Stimulated activated CD8-positive, alpha-beta memory T cell treated with anti-CD3 and anti-CD28 coated beads, Interleukin-7, amount 100 ng/mL, for 1 hour (primary cell): Measurements from ENCODE around the gene CTRB1.
"Not testable (repeated sequence)": the region's sequence is repeated elsewhere in the genome, so short reads cannot be mapped to it uniquely, and the experiment has no call there.

ENCODE experiments used
- DNase-seq, 2 donors: peaks; one replicate each; pipeline ENCODE4 v3.0.0-alpha.2; 2020; ENCODE audit warnings: low read depth in 2 of 2

Gene CTRB1

DNA sequence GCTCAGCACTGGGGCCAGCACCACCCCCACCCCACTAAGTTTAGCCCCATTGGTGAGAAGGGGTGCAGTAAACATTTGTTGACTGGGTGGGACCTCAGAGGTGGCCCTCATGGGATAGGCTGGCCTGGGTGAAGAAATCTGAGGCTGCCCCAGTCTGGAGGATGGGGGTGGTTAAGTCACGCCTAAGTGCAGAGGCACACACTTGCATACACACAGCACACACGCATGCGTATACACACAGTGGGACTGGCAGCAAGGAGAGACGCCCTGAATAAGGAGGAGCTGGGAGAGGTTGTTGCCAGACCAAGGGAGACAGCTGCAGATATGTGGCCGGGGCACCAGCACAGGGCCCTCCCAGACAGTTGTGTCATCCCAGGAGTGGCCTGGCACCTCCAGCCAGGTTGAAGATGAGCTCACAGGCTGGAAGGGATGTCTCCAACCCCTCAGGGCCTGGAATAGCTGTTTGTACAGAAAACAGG is 35.6 kb downstream of the CTRB1 start:
- no peak for DNase-seq

DNA sequence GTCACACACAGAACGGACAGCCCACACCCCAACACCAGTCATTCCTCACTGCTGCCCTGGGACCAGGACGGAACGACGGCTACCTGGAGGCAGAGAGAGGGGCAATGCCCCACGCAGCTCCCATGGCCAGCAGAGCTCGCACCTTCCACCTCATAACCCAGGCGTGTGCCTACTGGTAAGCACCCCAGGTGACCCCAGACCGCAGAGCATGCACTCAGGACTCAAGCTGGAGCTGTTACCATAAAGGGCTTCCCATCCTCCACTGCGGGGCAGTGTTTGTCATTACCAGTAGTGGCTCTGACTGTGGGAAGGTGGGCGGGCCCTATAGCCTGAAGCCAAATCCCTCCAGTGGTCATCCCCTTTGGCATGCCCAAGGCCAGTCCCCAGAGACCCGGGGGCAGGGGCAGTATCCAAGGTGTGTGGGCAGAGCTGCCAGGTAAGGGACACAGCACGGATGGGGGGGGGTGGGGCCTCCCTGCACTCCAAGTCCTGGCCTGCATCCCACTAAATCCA is 37.3 kb downstream of the CTRB1 start:
- no peak for DNase-seq

DNA sequence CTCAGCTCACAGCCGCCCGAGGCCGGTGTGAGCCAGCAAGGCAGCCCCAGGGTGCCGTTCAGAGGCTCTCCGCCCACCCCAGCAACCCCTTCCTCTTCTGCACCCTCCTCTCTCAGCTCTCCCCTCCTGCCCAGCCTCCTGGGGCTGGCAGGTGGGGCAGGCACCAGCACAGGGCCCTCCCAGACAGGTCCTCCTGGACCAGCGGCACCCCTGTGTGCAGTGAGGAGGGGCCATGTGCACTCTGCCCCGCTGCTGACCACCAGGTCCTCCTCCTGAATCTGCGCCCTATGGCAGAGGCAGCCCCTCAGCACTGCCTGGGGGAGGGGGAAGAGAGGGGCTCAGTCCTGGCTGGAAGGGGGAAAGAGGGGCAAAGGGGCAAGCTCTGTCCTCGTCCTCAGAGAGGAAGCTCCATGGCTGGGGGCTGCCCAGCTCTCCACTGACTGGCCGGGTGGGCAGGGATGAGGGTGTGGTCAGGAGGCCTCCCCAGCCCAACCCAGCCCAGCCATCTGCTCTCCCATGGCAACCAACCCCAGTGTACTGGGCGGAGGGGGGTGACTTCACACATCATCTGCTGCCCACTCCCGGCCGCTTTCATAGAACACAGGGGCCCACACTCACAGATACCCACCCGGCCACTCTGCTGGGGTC is 38.0 kb downstream of the CTRB1 start:
- DNase-seq, result no peak

DNA sequence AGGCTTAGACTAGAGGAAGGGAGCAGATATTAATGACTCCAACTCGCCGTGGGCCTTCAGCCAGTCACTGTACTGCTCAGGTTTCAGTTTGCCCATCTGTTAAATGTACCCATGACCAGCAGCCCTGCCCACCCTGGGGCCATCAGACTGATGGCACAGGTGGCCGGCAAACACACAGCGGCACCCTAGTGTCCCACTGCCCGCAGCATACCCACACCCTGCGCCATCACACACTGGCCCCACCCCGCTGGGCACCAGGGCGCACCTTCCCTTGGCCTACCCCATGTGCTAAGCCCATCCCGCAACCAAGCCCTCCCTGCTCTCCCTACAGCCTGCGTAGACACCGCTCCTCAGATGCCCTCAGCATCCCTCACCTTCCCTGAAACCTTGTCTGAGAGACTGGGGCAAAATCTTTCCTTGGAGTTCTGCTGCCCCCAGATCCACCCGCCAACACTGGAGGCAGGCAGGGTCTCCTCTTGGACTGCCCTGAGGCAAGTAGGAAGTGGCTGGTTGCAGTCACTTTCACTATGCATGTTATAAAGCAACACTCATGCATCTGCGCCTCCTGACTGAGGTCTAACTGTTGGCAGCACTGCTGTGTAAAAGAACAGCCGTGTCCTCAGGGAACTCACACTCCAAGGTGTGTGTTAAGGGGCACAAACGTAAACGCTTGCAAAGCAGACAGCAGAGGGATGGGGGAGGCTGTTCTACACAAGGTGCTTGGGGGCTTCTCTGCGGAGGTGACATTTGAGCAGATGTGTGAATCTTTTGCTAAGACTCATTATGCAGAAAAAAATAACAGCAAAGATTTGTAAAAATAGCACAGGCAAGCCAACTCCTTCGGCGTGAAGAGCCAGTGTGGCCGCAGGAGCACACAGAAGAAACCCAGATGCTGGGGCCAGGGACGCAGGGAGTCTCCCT is 39.4 kb downstream of the CTRB1 start:
- no peak for DNase-seq

DNA sequence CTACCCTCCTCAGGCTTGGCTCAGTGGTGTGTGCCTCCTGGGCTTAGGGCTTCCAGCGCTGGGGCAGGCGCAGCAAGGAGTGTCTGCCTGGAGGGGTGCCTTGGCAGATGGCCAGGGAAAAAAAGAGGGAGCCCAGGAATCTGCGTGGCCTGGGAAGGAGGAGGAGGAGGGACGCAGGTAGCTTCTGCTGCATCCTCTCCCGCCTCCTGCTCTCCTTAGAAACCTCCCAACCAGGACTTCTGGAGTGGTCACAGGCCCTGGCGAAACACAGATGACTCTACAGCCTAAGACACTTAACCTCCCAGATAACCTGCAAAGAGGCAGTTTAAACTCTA is 40.0 kb downstream of the CTRB1 start:
- no peak for DNase-seq

DNA sequence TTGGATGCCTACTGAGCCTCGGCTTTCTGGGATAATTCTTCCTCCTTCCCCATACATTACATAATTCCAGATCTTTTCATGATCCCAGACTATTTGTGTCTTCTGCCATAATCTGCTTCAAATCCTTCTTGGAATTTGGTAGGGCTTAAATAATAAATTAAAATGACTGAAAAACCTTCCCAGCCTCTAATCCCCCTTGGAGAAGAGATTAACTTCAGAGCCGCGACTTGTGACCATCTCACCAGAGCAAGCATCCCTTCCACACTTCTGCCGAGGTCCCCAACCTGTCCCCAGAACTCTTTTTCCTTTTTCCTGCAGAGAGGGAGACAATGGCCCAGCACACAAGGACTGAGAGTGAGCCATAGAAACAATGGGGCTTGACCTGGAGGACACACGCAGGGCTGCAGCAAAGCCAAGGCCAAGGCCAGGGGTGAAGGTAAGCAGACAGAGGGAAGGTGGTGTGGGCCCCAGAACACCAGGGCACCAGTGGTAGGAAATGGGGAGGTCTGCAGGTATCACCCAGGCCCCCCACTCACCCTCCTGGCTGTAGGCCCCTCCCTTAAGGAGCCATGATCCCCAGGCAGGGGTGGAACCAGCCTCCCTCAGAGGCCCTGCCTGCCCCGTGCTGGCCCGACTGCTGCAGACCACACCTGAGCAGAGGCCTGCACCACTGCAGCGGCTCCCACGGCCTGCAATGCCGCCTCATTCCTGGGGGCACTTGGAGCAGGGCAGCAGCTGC is 42.2 kb downstream of the CTRB1 start:
- no peak for DNase-seq

DNA sequence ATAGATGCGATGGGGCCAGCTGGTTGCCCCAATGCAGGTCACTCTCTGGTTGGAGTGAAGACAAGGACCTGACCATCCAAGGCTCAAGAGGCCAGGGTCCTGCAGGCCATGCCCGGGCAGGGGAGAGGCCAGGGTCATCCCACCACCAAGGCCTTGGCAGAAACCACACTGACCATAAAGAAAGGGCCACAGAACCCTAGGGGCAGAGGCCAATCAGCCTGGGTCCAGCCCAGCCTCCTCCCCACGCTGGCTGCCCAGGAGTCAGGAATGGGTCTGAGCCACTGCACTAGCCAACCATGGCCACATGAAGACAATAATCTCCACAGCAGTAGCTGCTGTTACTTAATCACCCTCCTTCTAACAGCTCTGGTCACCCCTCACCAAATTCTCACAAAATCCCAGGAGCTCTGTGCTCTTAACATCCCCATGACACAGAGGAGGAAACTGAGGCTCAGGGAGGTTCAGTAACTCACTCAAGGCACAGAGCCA is 42.8 kb downstream of the CTRB1 start:
- no peak for DNase-seq

DNA sequence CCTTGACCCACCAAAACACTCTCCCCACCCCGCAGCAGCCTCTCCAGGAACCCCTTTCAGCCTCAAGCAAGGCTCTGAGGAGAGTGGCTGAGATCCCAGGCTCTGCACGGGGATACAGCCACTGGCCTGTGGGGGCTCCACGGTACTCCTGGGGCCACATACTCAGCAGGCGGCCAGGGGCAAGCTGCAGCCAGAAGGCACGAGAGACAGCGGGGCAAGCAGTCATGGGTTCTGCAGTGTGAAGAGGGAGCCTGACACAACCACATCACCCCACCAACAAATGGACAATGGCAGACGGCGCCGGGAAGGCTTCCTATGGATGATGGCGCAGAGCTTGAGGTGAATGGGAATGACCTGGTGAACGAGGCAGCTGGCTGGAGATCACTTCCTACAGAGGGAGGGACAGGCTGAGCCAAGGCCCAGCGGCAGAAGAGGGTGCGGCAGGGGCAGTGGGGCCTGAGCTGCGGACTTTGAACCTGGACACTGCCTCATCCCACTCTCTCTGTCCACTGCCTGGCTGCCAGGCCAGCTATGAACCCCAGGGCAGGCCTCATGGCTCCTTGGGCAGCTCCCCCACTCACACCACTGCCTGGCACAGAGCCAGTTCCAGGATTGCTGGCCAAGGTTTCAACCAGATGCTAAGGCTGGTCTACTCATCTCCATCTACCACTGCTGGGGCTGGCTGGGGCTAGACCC is 43.5 kb downstream of the CTRB1 start:
- DNase-seq, result no peak

DNA sequence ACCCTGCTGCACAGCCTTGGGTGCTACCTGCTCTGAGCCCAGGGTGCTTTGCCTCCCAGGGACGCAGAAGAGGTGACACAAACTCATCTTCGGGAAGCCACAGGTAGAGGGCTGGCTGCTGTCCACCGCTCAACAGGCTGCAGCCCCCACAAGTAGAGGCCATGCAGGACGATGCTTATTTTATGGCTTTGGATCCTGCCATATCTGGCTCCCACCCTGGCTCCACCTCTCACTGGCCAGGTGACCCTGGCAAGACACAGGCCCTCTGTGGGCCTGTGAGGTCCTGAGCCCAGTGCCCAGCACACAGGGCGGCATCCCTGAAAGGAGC is 44.0 kb downstream of the CTRB1 start:
- no peak for DNase-seq

DNA sequence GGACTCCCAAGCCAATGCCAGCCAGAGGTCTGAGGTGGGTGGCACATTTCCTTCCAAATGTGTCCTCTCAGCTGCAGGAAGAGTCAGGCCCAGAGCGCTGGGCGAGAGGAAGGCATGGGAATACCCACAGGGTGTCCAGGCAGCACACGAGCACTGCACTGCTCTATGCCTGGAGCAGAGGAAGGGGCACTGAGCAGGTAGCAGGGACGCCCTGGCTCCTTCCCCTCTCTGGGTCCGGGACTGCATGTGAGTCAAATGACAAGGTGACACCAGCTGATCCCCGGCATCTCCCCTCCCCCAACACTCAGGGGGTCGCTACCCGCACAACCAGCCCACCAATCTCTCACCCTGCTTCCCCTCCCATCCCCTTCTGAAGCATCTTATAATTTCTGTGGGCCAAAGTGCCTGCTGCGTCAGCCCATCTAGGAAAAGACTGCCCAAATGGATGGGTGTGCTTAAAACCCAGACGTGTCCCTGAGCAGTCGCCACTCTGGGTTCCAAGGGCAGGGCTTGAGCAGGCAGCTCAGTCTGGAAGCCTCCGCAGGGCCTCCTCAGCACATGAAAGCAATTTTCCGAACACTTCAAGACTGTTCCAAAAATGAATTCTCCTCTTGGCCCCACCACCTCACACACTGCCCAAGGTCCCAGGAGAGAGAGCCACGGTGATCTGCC is 44.6 kb downstream of the CTRB1 start:
- no peak for DNase-seq

DNA sequence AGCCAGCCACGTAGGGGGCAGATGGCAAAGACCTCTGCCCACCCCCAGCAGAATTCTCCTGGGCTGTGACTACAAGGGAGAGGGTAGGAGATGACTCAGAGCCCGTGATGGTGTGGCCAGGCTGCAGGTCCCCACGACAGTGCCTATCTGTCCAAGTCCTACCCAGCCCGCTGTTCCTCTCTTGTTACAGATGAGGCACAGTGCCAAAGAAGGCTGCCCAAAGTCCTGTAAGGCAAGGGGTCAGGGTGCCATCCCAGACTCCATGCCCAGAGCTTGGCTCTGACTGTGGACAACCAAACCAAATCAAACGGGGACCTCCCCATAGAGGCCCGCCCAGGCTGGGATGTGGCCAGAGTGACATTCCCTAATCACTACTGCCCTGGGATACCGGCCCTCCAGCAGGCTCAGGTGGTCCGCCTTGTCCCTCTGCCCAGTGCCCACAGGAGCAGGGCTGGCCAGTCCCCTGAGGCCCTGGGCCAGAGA is 45.2 kb downstream of the CTRB1 start:
- no peak for DNase-seq

DNA sequence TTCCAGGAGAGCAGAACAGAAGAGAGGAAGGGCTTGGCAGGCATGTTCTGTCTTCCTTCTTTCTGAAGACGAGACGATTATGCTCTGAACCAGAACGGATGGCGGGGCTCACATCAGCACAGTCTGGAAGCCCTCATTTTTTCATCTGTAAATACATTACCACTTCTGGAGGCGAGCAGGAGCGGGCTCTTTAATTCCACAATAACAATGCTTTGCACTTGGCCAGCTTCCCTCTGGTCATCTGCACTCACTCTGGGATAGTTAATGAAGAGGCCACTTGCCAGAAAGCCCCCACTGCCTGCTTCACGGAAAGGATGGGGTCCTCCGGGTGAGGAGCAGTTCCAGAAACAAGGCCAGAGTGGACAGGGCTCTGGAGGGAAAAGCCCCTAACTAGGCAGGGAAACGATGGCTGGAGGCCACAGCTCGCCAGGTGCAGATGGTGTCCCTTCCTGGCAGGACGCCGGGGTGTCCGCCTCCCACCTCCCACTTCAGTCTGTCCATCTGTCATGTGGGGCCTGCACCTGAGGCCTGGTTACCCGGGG is 45.7 kb downstream of the CTRB1 start:
- no peak for DNase-seq

DNA sequence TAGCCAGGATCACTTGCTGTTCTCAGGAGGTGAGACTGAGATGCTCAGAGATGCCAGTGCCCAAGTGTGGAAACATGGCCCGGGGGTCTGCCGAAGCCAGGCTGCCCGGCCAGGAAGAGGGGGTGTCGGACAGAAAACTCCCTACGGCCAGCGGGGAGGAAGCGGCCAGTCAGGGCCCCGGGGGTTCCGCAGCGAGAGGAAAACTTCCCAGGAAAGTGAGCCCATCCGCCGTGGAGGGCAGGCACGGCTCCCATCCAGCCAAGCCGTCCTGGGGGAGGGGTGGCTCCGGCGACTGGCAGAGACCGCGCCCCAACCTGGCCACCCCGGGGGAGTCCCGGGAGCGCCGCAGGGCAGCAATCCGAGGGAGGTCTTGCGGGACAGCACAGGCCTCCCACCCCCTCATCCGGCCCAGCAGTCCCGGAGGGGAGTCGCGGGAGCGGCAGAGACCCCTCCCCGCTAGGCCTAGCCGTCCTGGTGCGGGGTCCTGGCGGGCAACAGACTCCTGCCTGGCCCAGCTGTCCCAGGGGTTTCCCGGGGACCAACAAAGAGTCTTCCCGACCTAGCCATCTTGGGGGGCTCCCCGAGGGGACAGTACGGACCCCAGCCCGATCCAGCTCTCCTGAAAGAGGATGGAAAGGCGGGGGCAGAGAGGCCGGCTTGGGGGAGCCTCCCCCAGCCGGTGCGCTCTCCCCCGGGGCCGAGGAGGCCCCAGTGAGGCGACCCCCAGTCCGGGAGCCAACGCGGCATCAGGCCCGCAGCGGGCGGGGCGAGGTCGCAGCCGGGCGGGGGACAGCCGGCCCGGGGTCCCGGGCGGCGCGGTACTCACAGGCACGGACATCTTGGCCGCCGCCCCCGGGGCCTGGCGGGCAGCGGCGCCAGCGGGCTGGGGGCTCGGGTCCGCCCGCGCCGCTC is 46.5 kb downstream of the CTRB1 start:
- DNase-seq, result no peak

DNA sequence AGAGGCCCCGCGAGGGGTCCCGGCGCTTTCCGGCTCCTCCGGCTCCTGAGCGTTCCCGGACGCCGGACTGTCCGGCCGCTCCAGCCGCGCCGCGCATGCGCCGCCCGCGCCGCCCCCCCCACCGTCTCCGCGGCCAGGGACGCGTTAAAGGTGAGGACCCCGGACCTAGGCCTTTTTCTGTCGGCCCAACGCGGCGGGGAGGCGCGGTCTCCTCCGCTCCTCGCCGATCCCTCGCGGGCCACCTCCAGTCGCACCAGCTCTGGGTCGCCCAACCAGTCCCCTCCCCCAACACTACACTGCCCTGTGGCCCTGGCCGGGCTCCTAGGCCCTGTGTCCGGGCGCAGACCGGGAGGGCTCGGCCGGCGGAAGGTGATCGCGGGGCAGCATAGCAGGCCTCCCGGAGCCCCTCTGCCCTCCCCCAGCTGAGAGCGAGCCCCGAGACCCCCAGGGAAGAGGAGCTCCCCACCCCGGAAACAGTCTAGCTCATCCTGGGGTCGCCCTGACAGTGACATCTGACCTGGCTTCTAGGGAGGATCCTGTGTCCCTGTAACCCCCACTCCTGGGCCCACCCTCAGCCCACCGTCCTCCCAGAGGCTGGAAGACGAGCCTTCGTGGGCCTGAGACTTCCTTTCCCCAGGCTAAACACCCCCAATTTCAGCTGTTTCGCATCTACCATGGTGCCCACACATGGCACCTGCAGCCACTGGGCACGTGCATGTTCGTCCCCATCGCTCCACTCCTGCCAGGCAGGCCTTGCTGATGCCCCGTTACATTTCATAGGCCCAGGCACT is 47.3 kb downstream of the CTRB1 start:
- no peak for DNase-seq

DNA sequence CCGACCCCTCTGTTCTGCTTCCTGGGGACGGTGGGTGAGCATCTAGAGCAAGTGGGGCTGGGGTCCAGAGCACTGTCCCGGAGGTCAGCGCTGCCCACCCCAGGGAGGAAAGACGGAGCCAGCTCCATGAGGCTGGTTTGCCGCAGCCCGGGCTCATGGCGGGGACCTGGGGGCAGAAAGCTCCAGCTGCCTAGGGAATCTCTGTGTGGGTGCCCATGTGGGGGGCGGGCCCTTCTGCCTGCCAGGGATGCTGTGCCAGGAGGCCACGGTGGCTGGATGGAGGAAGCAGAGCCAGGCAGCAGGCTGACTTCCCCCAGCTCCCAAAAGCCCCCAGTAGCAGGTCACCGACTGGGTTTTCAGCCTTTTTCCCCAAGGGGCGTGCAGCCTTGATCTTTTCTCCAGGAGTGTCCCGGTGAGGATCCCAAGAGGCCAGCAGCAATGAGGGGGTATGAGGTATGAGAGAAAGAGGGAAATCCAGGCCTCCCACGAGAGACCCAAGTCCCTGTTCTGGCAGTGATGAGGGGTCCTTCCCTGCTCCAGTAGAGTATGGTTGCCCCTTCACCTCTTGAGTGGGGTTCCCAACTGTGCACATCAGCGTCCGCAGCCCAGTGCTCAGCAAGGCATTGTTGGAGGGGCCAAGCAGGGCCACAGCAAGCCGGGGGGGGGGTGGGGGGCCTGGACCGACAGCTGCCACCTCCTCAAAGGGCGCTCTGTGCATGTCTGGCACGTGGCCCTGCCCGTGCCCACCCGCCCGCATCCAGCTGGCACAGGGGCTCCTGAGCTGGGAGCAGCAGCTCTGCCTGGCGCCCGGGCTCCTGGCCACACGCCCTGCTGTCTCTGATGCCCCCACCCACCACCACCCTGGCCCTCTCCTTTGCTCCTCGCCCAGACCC is 48.2 kb downstream of the CTRB1 start:
- DNase-seq, result no peak

DNA sequence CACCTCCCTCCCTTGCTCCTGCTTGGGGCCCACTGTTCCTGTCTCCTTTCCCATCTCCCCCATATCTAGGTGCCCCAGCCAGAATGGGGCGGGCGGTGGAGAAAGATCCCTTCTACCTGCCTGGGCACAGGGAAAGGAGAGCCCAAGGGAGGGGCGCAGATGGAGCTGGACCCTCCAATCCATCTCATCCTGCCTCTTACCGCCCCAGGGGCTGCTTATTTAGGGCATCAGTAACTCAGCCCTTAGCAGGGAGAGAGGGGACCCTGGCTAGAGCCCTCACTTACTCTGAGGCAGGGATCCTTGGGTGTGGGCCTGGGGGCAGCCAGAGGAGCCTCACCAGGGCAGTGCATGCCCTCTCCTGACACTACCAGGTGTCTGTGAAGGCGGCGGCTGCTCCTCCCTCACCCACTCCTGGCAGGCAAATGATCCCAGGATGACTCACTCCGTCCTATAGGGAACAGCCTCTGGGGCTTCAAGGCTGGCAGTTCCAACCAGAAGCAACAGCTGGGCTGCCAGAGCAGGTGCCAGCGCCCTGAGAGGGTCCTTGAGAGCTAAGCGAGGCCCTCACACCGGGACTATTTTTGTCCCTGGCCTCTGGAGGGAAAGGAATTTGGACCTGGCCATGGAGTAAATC is 49.0 kb downstream of the CTRB1 start:
- DNase-seq, result no peak

DNA sequence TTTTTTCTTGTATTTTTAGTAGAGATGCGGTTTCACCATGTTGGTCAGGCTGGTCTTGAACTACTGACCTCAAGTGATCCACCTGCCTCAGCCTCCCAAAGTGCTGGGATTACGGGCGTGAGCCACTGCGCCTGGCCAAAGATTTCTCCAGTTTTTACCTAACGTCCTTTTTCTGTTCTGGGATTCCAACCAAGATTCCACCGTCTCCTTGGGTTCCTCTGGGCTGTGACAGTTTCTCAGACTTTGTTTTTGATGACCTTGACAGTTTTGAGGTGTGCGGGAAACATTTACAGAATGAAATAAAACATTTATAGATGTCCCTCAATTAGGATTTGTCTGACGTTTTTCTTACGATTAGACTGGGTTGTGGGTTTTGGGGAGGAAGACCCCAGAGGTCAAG is 50.6 kb downstream of the CTRB1 start:
- not testable (repeated sequence) for DNase-seq
